BJ (cell line): Measurements from ENCODE around the gene IWS1. TPM values are rescaled to one million over a fixed set of nuclear protein-coding genes. Genes with fewer than 3 reads are reported as not detected.

Source experiments
- CTCF ChIA-PET: fragments of 350-600 bp; formaldehyde crosslinking; extraction: SDS; loops from one replicate; lab custom pipeline; 2021; ENCODE audit warnings: antibody characterized with exemption, inconsistent platforms; lab: Yijun Ruan, JAX
- POLR2A ChIA-PET: fragments of 300-600 bp; sonication (Branson Sonifier 250); formaldehyde crosslinking; extraction: SDS; loops from one replicate; lab custom pipeline; 2021; ENCODE audit warnings: antibody characterized with exemption; lab: Charles Lee
- DNase-seq: peaks from one replicate; pipeline ENCODE4 v3.0.0-alpha.2; 2011; ENCODE audit warnings: low read depth
- H3K27me3 ChIP-seq: 2 replicates; pipeline ENCODE4 v1.6.0; 2011; ENCODE audit warnings: low read length; ENCODE audit not compliant: control insufficient read depth, insufficient read depth
- H3K36me3 ChIP-seq: 2 replicates; pipeline ENCODE4 v1.5.1; 2011; ENCODE audit warnings: low read length; ENCODE audit not compliant: control insufficient read depth, insufficient read depth
- H3K4me3 ChIP-seq: 2 replicates; pipeline ENCODE4 v1.5.1; 2011; ENCODE audit warnings: low read depth, mild to moderate bottlenecking, control low read depth, low read length
- polyA plus RNA-seq: library from polyadenylated mRNA; depleted of rRNA; stranded (reverse); fragments of >200 nt; gene quantifications from 2 replicates; pipeline ENCODE4 v1.2.3, GENCODE V29; 2011
- TF ChIP-seq, protein P1 (sequence below): IDR thresholded peaks from 2 replicates; pipeline ENCODE4 v1.5.1; 2011; ENCODE audit warnings: low read depth, mild to moderate bottlenecking, control low read depth, inconsistent platforms, low read length, moderate library complexity; ENCODE audit not compliant: insufficient read depth

The IWS1 gene
- polyA plus RNA-seq, 1 experiment: 23.9 TPM

DNA sequence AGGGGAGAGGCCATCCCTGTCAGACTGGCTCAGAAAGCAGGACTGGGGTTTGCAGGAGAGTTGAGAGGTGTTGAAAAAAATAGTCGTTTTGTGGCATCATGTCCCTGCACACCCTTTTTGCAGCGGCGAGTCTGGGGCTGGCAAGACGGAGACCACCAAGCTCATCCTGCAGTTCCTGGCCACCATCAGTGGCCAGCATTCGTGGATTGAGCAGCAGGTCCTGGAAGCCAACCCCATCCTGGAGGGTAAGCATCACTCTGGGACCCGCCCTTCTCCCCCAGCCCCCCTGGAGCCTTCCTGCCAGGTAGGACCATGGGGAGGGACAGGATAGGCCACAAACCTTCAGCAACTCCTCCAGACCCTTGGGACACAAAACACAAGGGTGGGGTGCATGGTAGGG lies 43.4 kb upstream of the IWS1 start:
- TF ChIP-seq, protein P1, sequence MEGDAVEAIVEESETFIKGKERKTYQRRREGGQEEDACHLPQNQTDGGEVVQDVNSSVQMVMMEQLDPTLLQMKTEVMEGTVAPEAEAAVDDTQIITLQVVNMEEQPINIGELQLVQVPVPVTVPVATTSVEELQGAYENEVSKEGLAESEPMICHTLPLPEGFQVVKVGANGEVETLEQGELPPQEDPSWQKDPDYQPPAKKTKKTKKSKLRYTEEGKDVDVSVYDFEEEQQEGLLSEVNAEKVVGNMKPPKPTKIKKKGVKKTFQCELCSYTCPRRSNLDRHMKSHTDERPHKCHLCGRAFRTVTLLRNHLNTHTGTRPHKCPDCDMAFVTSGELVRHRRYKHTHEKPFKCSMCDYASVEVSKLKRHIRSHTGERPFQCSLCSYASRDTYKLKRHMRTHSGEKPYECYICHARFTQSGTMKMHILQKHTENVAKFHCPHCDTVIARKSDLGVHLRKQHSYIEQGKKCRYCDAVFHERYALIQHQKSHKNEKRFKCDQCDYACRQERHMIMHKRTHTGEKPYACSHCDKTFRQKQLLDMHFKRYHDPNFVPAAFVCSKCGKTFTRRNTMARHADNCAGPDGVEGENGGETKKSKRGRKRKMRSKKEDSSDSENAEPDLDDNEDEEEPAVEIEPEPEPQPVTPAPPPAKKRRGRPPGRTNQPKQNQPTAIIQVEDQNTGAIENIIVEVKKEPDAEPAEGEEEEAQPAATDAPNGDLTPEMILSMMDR: no peak
- POLR2A ChIA-PET: no interaction called here
- no peak for DNase-seq
- H3K4me3 ChIP-seq: no peak overlapping the region
- no peaks in the 10 kb centered on the region for H3K36me3 ChIP-seq
- H3K27me3 ChIP-seq: 0 out of 2 replicates have a peak, but pooled peaks cover 2% of the 10 kb centered on the region
- CTCF ChIA-PET: no interaction called here

DNA sequence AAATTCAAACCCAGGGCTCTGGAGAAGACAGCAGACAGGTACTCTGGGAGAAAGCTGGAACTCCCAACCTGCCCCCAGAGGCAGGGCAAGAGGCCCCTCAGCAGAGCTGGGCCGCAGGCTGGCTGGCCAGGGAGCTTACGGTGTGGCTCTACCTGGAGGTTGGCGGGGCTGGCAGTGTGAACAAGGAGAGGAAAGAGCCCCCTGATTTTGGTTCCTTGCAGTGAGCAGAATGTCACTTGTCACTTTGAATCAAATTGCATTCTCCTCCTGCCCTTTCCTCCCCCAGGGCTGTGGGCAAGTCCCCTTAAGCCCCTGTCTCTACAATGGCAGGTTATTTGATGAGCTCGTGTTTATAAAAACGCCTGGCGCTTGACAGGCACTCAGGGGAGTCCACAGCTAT lies 41.8 kb upstream of the IWS1 start:
- no peak for DNase-seq
- TF ChIP-seq, protein P1: no peak
- H3K36me3 ChIP-seq: no peaks in the 10 kb centered on the region
- ChIA-PET CTCF (no interaction called here), POLR2A (no interaction called here)
- H3K4me3 ChIP-seq: no peak overlapping the region
- no peaks in the 10 kb centered on the region for H3K27me3 ChIP-seq

- TF ChIP-seq, protein P1: no peak
- ChIA-PET POLR2A (no interaction called here), CTCF (no interaction called here)
- no peaks in the 10 kb centered on the region for H3K27me3 ChIP-seq
- DNase-seq: no peak
- no peaks in the 10 kb centered on the region for H3K36me3 ChIP-seq
- no peak overlapping the region for H3K4me3 ChIP-seq
Measured at GRCh38 chr2:127567351-127567854, 41.1 kb upstream of the IWS1 start.

GRCh38 chr2:127566576-127566975 lies 40.3 kb upstream of the IWS1 start:
- H3K36me3 ChIP-seq: no peaks in the 10 kb centered on the region
- DNase-seq: no peak
- TF ChIP-seq, protein P1: no peak
- no peaks in the 10 kb centered on the region for H3K27me3 ChIP-seq
- CTCF ChIA-PET: no interaction called here
- H3K4me3 ChIP-seq: no peak overlapping the region
- POLR2A ChIA-PET: no interaction called here

- CTCF ChIA-PET: no interaction called here
- TF ChIP-seq, protein P1: no peak
- DNase-seq: no peak
- Histone ChIP-seq H3K27me3 (no peaks in the 10 kb centered on the region), H3K4me3 (no peak overlapping the region), H3K36me3 (no peaks in the 10 kb centered on the region)
- POLR2A ChIA-PET: no interaction called here
Measured at GRCh38 chr2:127566139-127566417, 39.8 kb upstream of the IWS1 start.
